HG03571 (cell line): ENCODE data around the gene NDUFB10.
A peak's percentile ranks its signal among the peaks of the same experiment; 100 is the strongest.

Source experiments
- ATAC-seq: cut with Tn5 transposase; IDR thresholded peaks from one replicate; pipeline ENCODE4 v1.9.1; 2021; ENCODE audit not compliant: unreplicated experiment

NDUFB10 gene

GRCh38 chr16:1983544-1984346, 24.4 kb downstream of the NDUFB10 start, which contains the start of gene GFER:
Gene GFER, plus strand, starts transcription at chr16:1984193. Its CDS starts 26 bp downstream, at chr16:1984219.
- peak; percentile 70 for ATAC-seq

- ATAC-seq, result peak; percentile 2
Measured at GRCh38 chr16:1984347-1985225, 25.2 kb downstream of the NDUFB10 start.

- no peak for ATAC-seq
Measured at GRCh38 chr16:1985466-1986150, 26.3 kb downstream of the NDUFB10 start.

DNA sequence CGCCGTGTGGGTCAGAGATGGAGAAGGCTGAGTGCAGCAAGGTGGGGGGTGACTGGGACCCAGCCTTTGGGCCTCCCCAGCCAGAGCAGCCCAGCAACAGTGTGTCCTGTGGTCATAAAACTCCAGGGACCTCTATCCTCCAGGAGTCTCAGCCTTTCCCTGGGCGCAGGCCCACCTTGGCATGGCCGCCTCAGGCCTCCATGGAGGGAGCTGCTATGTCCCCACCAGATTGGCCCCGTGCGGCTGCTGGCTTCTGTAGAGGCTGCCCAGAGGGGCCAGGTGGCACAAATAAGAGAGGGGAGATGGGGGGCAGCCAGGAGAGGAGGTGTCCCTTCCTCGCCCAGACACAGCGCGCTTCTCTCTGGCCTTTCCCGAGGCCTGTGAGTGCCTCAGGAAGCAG, 27.9 kb downstream of the NDUFB10 start:
- ATAC-seq, result no peak

- ATAC-seq, result no peak
Measured at GRCh38 chr16:1989209-1990100, 30.1 kb downstream of the NDUFB10 start, which contains the start of gene SYNGR3. Gene SYNGR3, plus strand, starts transcription at chr16:1989970. Its CDS starts 133 bp downstream, at chr16:1990103.

GRCh38 chr16:1990101-1990350, 30.7 kb downstream of the NDUFB10 start:
- no peak for ATAC-seq

- no peak for ATAC-seq
Measured at GRCh38 chr16:1990351-1991134, 31.2 kb downstream of the NDUFB10 start.

GRCh38 chr16:1991135-1991551, 31.8 kb downstream of the NDUFB10 start:
- peak; percentile 36 for ATAC-seq

- ATAC-seq, result no peak
Measured at GRCh38 chr16:1991588-1991947, 32.2 kb downstream of the NDUFB10 start.

DNA sequence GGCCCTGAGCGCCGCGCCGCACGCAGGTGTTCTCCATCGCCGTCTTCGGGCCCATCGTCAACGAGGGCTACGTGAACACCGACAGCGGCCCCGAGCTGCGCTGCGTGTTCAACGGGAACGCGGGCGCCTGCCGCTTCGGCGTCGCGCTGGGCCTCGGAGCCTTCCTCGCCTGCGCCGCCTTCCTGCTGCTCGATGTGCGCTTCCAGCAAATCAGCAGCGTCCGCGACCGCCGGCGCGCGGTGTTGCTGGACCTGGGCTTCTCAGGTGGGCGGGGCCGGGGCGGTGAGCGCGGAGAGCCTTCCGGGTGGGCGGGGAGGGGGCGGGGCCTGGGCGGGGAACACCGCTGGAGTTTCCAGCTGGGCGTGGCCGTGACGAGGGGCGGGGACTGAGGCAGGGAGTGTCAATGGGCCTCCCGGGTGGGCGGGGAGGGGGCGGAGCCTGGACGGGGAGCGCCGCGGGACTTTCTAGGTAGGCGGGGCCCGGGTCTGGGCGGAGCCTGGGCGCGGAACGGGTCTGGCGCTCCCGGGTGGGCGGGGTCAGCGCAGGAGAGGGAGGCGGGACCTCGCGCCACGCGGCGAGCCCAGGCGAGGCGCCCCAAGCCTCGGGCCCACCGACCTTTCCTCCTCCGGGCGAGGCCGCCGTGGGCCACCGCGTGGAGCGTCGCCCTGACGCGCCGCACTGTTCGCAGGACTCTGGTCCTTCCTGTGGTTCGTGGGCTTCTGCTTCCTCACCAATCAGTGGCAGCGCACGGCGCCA, 32.8 kb downstream of the NDUFB10 start:
- peak; percentile 38 for ATAC-seq

DNA sequence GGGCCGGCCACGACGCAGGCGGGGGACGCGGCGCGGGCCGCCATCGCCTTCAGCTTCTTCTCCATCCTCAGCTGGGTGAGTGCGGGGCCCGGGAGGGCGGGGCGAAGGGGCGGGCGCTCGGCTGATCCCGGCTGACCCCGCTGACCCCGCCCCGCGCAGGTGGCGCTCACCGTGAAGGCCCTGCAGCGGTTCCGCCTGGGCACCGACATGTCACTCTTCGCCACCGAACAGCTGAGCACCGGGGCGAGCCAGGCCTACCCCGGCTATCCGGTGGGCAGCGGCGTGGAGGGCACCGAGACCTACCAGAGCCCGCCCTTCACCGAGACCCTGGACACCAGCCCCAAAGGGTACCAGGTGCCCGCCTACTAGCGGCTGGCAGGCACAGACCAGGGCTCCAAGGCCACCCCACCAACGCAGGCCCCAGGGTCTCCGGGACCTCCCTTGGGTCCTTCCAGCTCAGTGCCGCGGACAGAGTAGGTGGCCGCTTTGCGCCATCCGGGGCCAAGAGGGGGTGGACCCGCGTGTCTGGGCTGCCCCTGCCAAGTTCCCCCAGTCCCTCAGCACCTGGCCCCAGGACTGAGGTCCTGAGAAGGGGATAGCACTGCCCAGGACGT, 33.5 kb downstream of the NDUFB10 start:
- ATAC-seq, result no peak

DNA sequence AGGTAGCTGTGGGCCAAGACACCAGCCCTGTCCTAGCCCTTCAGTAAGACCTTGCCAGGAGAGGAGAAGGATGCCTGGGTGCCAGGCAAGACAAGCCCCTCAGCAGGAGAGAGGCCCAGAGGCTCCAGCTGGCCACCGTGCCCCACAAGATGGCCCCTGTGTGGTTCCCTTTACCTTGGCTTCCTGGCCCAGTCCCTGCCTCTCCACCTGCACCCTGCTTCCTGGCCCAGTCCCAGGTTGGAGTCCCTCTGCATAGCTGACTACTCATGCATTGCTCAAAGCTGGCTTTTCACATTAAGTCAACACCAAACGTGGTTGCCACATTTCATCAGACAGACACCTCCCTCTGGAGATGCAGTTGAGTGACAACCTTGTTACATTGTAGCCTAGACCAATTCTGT, 34.4 kb downstream of the NDUFB10 start:
- ATAC-seq, result no peak

DNA sequence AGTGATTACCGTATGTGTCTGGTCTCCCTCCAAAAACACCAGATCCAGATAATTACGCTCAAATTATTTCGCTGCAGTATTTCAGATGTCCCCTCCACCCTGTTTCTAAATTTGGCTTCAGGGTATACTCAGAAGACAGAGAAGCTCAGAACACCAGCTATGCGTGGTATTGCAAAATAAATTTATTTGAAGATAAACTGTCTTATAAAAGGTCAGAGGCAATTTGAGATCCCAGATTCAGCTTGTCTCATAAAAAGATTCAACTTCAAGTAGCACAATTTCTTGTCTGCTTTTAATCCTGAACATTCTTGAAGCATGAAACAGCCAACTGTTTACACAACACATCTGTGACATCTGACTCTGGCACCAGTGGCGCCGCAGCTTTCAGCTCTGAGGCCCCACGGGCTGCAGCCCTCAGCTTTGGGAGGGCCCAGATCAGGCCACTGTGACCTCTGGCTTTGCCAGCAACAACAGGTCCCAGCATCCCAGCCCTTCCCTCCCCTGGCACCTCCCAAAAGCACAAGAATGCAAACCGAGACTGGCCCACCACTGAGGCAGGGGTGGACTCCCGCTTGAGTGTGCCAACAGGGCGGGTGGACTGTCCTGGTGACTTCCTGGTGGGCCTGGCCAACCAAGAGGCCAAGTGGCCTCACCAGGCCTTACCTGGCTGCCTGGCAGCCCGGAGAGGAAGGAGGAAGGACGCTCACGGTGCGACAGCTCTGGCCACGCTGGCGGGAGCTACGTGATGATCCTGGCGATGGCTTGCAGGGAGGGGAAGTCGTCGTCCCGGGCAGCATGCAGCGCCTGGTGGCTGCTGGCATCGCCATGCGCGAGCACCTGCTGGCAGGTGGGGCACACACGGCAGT, 38.4 kb downstream of the NDUFB10 start:
- ATAC-seq, result no peak

DNA sequence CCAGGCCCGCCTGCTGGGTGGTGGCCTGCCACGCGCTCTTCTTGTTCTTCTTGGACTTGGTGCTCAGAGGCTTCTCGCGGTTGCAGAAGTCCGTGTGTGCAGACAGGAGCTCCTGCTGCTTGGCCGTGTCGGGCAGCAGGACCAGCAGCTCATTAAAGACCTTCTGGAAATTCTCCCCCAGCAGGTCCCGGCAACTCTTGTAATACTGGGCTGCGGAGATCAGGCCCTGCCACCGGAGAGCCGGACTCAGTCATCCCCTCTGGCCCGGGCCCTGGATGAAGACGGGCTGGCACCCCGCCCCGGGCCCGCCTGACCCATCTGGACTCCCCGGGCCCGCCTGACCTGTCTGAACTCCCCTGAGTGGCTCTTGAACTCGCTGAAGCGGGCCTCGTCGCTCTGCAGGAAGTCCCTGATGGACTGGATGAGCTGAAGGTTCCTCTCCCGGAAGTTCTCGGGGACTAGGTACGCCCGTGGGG, 39.1 kb downstream of the NDUFB10 start:
- ATAC-seq, result no peak

GRCh38 chr16:1998852-1999801, 39.8 kb downstream of the NDUFB10 start:
- no peak for ATAC-seq

DNA sequence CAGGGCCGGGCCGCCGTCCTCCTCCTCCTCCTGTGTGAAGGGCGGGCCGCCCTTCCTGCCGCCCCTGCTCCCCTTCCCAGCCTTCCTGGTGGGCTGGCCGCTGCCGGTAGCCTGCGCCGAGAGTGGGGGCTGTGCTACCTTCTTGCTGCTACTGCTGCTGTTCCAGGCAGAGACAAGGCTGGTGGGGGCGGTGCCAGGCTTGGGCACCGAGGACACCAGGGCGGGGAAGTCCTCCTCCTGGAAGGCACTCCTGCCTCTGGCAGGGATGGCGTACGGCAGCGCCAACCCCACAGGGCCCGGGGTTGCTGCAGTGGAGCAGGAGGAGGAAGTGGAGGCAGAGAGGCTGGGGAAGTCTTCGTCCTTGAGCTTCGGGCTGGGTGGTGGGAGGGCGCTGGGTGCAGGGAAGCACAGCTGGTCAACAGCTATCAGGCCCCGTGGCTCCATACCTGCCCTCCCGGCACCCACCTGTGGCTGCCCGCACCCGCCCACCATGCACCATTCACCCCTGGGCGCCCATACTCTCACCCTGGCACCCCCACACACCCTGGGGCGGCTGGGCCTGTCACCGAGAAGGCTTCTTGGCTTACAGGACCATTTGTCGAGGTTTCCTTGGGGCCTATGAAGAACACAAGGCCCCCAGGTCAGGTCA, 40.7 kb downstream of the NDUFB10 start:
- no peak for ATAC-seq
